Measurements from ENCODE around the gene ATP5PO. TPM values are rescaled to one million over a fixed set of nuclear protein-coding genes. Genes with fewer than 3 reads are reported as not detected.
"Not testable (repeated sequence)": the region's sequence is repeated elsewhere in the genome, so short reads cannot be mapped to it uniquely, and the experiment has no call there.

The ATP5PO gene
- total RNA-seq, 2 donors from 2014 or later: 208 to 242 TPM

- no peaks in the 10 kb centered on the region for H3K9me3 Mint-ChIP-seq
- H3K27ac Mint-ChIP-seq: no peak overlapping the region
- H3K36me3 Mint-ChIP-seq: no peaks in the 10 kb centered on the region
- DNase-seq (ENCODE audit: low spot score in 2 of 2): no peak
- no peak for ATAC-seq
Observed at GRCh38 chr21:33865996-33866575, 49.5 kb downstream of the ATP5PO start.

DNA sequence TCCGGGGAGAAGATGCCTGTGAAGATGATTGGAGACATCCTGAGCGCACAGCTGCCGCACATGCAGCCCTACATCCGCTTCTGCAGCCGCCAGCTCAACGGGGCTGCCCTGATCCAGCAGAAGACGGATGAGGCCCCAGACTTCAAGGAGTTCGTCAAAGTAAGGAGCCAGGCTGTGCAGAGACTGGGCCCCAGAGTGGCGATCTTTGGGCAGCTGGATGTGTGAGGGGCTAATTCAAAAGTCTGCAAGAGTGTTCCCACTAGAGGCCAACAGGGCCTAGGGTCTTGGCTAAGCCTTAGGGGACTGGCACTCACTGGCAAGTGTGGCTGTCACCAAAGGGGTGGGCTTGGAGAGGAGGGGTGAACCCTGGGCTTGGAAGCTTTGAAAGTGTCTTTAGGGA is 50.4 kb downstream of the ATP5PO start:
- ATAC-seq: no peak
- Mint-ChIP-seq H3K36me3 (no peaks in the 10 kb centered on the region), H3K27ac (no peak overlapping the region), H3K9me3 (no peaks in the 10 kb centered on the region)
- DNase-seq (ENCODE audit: low spot score in 2 of 2): no peak

- H3K9me3 Mint-ChIP-seq: no peaks in the 10 kb centered on the region
- no peak for DNase-seq (ENCODE audit: low spot score in 2 of 2)
- no peak for ATAC-seq
- H3K36me3 Mint-ChIP-seq: no peaks in the 10 kb centered on the region
- H3K27ac Mint-ChIP-seq: no peak overlapping the region
Observed at GRCh38 chr21:33864150-33864549, 51.5 kb downstream of the ATP5PO start.

DNA sequence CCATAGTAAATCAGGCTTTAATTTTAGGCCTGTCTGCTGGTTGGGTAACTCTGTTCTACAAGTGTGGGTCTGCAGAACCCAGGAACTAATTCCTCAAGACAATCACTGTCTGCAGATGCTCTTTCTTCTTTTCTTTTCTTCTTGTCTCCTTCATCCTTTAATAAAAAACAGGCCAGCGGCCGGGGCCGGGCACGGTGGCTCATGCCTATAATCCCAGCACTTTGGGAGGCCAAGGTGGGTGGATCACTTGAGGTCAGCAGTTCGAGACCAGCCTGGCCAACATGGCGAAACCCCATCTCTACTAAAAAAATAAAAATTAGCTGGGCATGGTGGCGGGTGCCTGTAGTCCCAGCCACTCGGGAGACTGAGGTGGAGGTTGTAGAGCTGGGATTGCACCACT is 52.4 kb downstream of the ATP5PO start:
- ATAC-seq; H3K36me3 Mint-ChIP-seq; H3K27ac Mint-ChIP-seq; H3K9me3 Mint-ChIP-seq; DNase-seq (ENCODE audit: low spot score in 2 of 2): not testable (repeated sequence)

- Mint-ChIP-seq H3K9me3 (no peaks in the 10 kb centered on the region), H3K27ac (no peak overlapping the region), H3K36me3 (no peaks in the 10 kb centered on the region)
- no peak for ATAC-seq
- no peak for DNase-seq (ENCODE audit: low spot score in 2 of 2)
Observed at GRCh38 chr21:33861125-33861524, 54.5 kb downstream of the ATP5PO start.

DNA sequence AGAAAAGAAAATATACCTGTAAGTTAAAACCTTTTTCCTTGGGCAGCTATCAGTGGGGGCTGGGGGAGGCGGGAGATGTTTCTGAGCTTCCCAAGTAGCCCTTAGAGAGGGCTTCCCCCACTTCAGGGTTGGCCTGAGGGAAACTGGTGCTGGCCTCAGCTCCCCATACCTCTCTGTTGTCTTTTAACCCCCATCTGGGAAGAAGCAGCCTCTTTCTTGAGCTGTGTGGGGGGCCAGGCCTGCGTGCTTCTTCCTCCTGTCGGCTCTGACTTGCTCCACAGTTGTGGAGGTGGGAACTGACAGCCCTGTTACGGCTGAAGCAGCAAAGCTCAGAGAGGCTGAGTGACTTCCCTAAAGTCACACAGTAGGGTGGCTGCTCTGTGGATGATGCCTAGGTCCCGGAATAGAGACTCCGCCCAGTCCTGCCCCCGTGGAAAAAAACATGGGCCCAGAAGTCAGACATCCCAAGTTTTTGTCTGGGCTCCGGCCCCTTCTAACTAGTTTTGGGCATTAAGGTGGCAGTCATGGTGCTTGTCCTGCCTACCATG is 55.2 kb downstream of the ATP5PO start:
- no peaks in the 10 kb centered on the region for H3K36me3 Mint-ChIP-seq
- ATAC-seq: no peak
- DNase-seq (ENCODE audit: low spot score in 2 of 2): no peak
- H3K27ac Mint-ChIP-seq: no peak overlapping the region
- H3K9me3 Mint-ChIP-seq: no peaks in the 10 kb centered on the region

GRCh38 chr21:33859373-33860102 is 56.1 kb downstream of the ATP5PO start:
- Mint-ChIP-seq H3K27ac (no peak overlapping the region), H3K9me3 (no peaks in the 10 kb centered on the region), H3K36me3 (no peaks in the 10 kb centered on the region)
- ATAC-seq (no peak), DNase-seq (ENCODE audit: low spot score in 2 of 2) (no peak)

- H3K36me3 Mint-ChIP-seq: no peaks in the 10 kb centered on the region
- ATAC-seq: no peak
Observed at GRCh38 chr21:33858667-33859372, 56.8 kb downstream of the ATP5PO start.

DNA sequence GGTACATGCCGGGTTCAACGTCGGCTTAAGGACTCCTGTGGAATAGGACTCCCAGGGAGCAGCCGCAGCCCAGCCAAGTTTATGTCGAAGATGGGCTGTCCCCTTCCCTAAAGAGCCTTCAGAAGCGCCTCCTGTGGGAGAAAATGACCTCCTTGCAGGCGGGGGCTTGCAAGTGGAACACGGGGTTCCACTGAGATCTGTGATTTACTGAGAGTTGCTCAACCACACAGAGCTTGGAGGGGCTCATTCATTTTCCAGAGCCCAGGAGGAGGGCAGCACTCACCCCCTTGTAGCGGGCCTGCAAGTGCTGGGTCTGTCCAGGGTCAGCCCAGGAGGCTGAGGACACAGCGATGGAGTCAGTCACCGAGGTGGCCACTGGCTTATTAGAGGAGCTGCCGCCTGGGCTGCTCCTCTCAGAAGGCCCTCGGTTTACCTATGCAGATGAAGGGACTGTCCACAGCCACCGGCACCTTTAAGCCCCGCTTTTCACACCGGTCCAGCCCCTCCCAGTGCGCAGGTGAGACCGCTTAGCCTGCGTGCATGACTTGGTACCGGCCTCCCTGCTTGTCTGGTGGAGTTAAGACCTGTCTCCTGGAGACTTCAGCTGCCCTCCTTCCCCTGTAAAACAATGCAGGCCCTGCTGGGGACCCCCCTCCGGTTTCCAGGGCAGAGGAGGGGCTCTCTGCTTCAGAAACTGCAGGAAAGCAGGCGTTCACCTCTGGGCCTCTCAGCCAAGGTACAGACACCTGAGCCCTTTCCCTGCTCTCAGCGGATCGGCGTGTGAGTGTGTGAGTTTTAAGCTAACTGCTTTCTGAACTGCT is 57.5 kb downstream of the ATP5PO start:
- Mint-ChIP-seq H3K36me3 (no peaks in the 10 kb centered on the region), H3K9me3 (no peaks in the 10 kb centered on the region), H3K27ac (no peak overlapping the region)
- ATAC-seq (no peak), DNase-seq (ENCODE audit: low spot score in 2 of 2) (no peak)

More at GRCh38 chr21:33858667-33859372, 56.8 kb downstream of the ATP5PO start:
- no peaks in the 10 kb centered on the region for H3K9me3 Mint-ChIP-seq
- H3K27ac Mint-ChIP-seq: peak overlapping the region in 1 of 2 donors; percentile 46
- DNase-seq (ENCODE audit: low spot score in 2 of 2): no peak

DNA sequence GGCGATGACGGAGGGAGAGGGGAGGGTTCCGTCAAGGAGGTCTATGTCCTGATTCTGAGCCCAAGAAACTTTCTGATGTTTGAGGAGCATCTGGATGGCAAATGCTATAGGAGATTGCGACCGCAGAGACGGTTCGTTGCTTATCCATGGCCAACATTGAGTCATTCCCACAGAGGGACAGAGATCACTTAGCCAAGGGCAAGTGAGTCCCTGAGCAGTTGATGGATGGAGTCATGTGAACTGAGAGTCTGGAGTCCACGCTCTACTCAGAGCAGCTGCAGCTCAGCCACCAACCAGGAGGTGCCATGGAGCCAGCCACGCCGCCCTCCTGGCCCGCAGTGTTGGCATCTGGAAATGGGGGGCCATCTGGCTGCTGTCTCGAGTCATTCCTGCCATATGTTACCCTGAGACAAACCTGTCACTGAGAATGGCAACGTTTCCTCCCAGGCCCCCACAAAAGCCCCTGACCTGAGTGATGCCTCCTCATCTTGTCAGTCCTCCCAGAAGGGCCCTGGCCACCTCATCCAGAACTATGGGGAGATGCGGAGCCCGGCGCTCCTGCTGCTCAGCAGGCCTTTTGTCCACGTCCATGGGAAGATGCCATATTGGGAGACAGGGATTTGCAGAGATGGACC is 58.6 kb downstream of the ATP5PO start:
- DNase-seq (ENCODE audit: low spot score in 2 of 2) (no peak), ATAC-seq (no peak)
- H3K36me3 Mint-ChIP-seq: no peaks in the 10 kb centered on the region
- H3K9me3 Mint-ChIP-seq: no peaks in the 10 kb centered on the region
- no peak overlapping the region for H3K27ac Mint-ChIP-seq

GRCh38 chr21:33855190-33855589 is 60.4 kb downstream of the ATP5PO start:
- peak overlapping the region in 1 of 2 donors; percentile 15 for H3K27ac Mint-ChIP-seq
- no peaks in the 10 kb centered on the region for H3K9me3 Mint-ChIP-seq
- H3K36me3 Mint-ChIP-seq: no peaks in the 10 kb centered on the region
- DNase-seq (ENCODE audit: low spot score in 2 of 2): no peak
- peak in 1 of 2 donors; percentile 22 for ATAC-seq

- H3K36me3 Mint-ChIP-seq: no peaks in the 10 kb centered on the region
- no peak for ATAC-seq
- peak overlapping the region in 1 of 2 donors; percentile 15 for H3K27ac Mint-ChIP-seq
- H3K9me3 Mint-ChIP-seq: no peaks in the 10 kb centered on the region
- DNase-seq (ENCODE audit: low spot score in 2 of 2): no peak
Observed at GRCh38 chr21:33854604-33855003, 61.0 kb downstream of the ATP5PO start.

Other genes with a start within 250 kb of the ATP5PO start
- 100 to 1,000 TPM; 114 to 146 TPM for gene MRPS6, start 157.8 kb upstream of the ATP5PO start, total RNA-seq
- gene SLC5A3, start 157.8 kb upstream of the ATP5PO start, total RNA-seq: 10 to 100 TPM; 35.8 to 77.1 TPM